Spleen (tissue), 11 donors: Measurements from ENCODE around the gene GUCA2A. TPM values are rescaled to one million over a fixed set of nuclear protein-coding genes. Genes with fewer than 3 reads are reported as not detected.

Source experiments
- DNase-seq: peaks from one replicate; pipeline ENCODE4 v3.0.0-alpha.2; 2020
- H3K27ac ChIP-seq, 8 donors: fragments of 200-600 bp; sonication (generic) in 7 of 8; 1 replicate in 4 of 8; 2 replicates in 4 of 8; pipeline versions ENCODE4 v1.5.0 to v1.8.0; 2016 to 2021; ENCODE audit warnings: inconsistent platforms in 4 of 8, mild to moderate bottlenecking in 4 of 8, moderate library complexity in 1 of 8
- H3K27me3 ChIP-seq, 7 donors: fragments of 200-600 bp; sonication (generic) in 6 of 7; replicated peaks in 1 of 7; 1 replicate in 4 of 7; 2 replicates in 3 of 7; pipeline versions ENCODE4 v1.5.0 to v1.8.0; 2016 to 2021; ENCODE audit warnings: inconsistent platforms in 3 of 7, mild to moderate bottlenecking in 1 of 7
- H3K36me3 ChIP-seq, 6 donors: fragments of 200-600 bp; sonication (generic) in 5 of 6; 1 replicate in 4 of 6; 2 replicates in 2 of 6; pipeline versions ENCODE4 v1.5.0 to v1.8.0; 2016 to 2021; ENCODE audit warnings: inconsistent platforms in 2 of 6
- H3K4me1 ChIP-seq, 6 donors: fragments of 200-600 bp; sonication (generic) in 5 of 6; 1 replicate in 3 of 6; 2 replicates in 3 of 6; pipeline versions ENCODE4 v1.5.0 to v1.8.0; 2016 to 2021; ENCODE audit warnings: inconsistent platforms in 3 of 6
- H3K4me3 ChIP-seq, 8 donors: fragments of 200-600 bp; sonication (generic) in 7 of 8; 1 replicate in 4 of 8; 2 replicates in 4 of 8; pipeline versions ENCODE4 v1.5.0 to v1.8.0; 2016 to 2021; ENCODE audit warnings: inconsistent platforms in 4 of 8, mild to moderate bottlenecking in 4 of 8, moderate library complexity in 2 of 8
- H3K9me3 ChIP-seq, 8 donors: fragments of 200-600 bp; sonication (generic) in 7 of 8; 1 replicate in 4 of 8; 2 replicates in 4 of 8; pipeline versions ENCODE4 v1.5.0 to v1.8.0; 2016 to 2021; ENCODE audit warnings: inconsistent platforms in 4 of 8
- POLR2A ChIP-seq, 3 donors: fragments of 450-650 bp; IDR thresholded peaks; one replicate each; pipeline ENCODE4 v1.5.1; 2017; ENCODE audit warnings: antibody characterized with exemption in 3 of 3, mild to moderate bottlenecking in 1 of 3
- POLR2AphosphoS5 ChIP-seq, 3 donors: sonication (generic); formaldehyde crosslinking; IDR thresholded peaks; one replicate each; pipeline ENCODE4 v1.5.1; 2017; ENCODE audit warnings: antibody characterized with exemption in 3 of 3
- WGBS, 5 donors: extraction: QIAGEN DNeasy Blood & Tissue Kit in 3 of 5; methylation state at CpG; one replicate each; pipeline versions ENCODE4 v1.1.5 to v1.1.7; 2013 to 2018; 5-methylcytosine and 5-hydroxymethylcytosine counted together
- intact Hi-C: fragments of 100-400 bp; cut with DNase I; formaldehyde crosslinking; loops from one replicate; pipeline ENCODE4 v1.15.0; 2023; ENCODE audit warnings: low total_unique reads
- polyA plus RNA-seq, 3 donors: library from polyadenylated mRNA; stranded (reverse); fragments of 200-250 nt; gene quantifications; one replicate each; pipeline ENCODE4 v1.2.1, GENCODE V29; 2013
- total RNA-seq, 7 donors: library from RNA; depleted of rRNA in 3 of 7; stranded (reverse); fragments of >200 nt in 3 of 7; fragmentation: NEBNext Ultra II Directional in 4 of 7; extraction: Animal tissue kit (Norgen Biotek cat#: 25700) in 4 of 7; gene quantifications; one replicate each; pipeline versions ENCODE4 v1.1.0 to v1.2.1, GENCODE V29; 2016 to 2021
- TF ChIP-seq, protein P1 (sequence below), 11 experiments: fragments of 200-600 bp in 7 of 11; fragments of 450-650 bp in 4 of 11; sonication (generic) in 4 of 11; IDR thresholded peaks in 8 of 11; conservative IDR thresholded peaks in 3 of 11; 1 replicate in 7 of 11; 2 replicates in 4 of 11; pipeline versions ENCODE4 v1.4.0 to v1.8.0; 2016 to 2021; ENCODE audit warnings: antibody characterized with exemption in 11 of 11, inconsistent platforms in 4 of 11, mild to moderate bottlenecking in 1 of 11
- donor health status: healthy with polysubstance abuse.
- donor health status: DM: no; HTN: no; CAD: no; lungs with moderate emphysema.
- donor health status: DM: no; HTN: no; CAD: no.
- donor health status: Bipolar disorder and iron deficiency.
- donor health status: healthy.
- donor health status: DM: no; HTN: no; CAD: no.
- donor health status: DM: yes; HTN: yes; CAD: no.

Gene GUCA2A
- total and polyA plus RNA-seq, 10 donors = not detected

DNA sequence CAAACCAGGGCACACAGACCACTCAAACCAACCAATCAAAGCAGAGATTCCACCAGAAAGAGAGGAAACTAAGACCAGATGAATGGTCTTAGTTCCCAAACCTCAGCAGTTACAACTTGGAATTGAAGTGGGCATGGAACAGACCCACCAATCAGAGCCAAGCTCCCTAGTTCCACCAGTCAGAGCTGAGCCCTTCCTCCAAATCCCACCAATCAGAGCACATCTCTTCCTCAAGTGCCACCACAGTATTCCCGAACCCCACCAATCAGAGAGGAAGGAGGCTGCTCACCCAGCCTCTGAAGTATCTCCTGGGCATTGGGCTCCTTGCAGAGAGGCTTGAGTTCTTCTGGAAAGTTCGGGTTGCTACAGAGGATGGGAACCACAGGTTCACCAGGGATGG, 1.4 kb downstream of the GUCA2A start:
- no peak for TF ChIP-seq POLR2A (IDR thresholded peaks at IDR 0.05)
- TF ChIP-seq POLR2AphosphoS5 (IDR thresholded peaks at IDR 0.05) = no peak
- TF ChIP-seq, protein P1, sequence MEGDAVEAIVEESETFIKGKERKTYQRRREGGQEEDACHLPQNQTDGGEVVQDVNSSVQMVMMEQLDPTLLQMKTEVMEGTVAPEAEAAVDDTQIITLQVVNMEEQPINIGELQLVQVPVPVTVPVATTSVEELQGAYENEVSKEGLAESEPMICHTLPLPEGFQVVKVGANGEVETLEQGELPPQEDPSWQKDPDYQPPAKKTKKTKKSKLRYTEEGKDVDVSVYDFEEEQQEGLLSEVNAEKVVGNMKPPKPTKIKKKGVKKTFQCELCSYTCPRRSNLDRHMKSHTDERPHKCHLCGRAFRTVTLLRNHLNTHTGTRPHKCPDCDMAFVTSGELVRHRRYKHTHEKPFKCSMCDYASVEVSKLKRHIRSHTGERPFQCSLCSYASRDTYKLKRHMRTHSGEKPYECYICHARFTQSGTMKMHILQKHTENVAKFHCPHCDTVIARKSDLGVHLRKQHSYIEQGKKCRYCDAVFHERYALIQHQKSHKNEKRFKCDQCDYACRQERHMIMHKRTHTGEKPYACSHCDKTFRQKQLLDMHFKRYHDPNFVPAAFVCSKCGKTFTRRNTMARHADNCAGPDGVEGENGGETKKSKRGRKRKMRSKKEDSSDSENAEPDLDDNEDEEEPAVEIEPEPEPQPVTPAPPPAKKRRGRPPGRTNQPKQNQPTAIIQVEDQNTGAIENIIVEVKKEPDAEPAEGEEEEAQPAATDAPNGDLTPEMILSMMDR (IDR thresholded peaks at IDR 0.05 in 8 of 11, conservative IDR thresholded peaks at IDR 0.05 in 3 of 11) = no peak
- Histone ChIP-seq H3K4me1 (peaks cover 0 to 51% (median 20%) of the 10 kb centered on the region in 6 donors), H3K36me3 (no peaks in the 10 kb centered on the region), H3K27me3 (peaks cover 0 to 11% (median 0%) of the 10 kb centered on the region in 7 donors), H3K4me3 (no peak overlapping the region), H3K27ac (peak overlapping the region in 6 of 8 donors; percentile 20 to 77 (median 74)), H3K9me3 (peaks cover 0 to 16% (median 14%) of the 10 kb centered on the region in 8 donors)
- no peak for DNase-seq
- intact Hi-C loops = no loop called here
- WGBS, 5 donors = 71 to 82% (median 75%) methylated on average over 2 of the region's 2 CpGs

DNA sequence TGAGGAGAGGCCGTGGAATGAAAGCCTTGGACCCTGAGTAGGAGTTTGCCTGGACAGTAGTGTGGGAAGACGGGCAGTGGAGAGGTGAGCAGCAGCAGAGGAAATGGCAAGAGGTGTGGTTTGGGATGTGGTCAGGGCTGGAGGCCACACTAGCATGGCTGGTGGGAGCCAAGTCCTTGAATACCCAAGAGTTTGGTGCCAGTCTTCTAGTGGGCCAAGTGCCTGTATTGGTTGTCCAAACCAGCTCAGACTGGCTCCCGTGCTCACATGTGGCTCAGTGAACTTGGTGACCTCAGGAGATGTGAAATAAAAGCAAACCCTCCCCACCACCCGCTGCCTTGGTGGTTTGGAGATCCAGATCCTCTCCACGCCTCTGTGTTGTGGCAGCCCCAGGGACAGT, 2.4 kb downstream of the GUCA2A start:
- intact Hi-C loops = no loop called here
- Histone ChIP-seq H3K27ac (peak overlapping the region; percentile 9 to 77 (median 70)), H3K9me3 (peaks cover 0 to 16% (median 14%) of the 10 kb centered on the region in 8 donors), H3K4me1 (peaks cover 0 to 47% (median 19%) of the 10 kb centered on the region in 6 donors), H3K4me3 (no peak overlapping the region), H3K36me3 (no peaks in the 10 kb centered on the region), H3K27me3 (peaks cover 0 to 11% (median 0%) of the 10 kb centered on the region in 7 donors)
- 53 to 68% (median 58%) methylated on average over 5 of the region's 5 CpGs for WGBS, 5 donors
- TF ChIP-seq, protein P1 (IDR thresholded peaks at IDR 0.05 in 8 of 11, conservative IDR thresholded peaks at IDR 0.05 in 3 of 11) = no peak
- TF ChIP-seq POLR2AphosphoS5 (IDR thresholded peaks at IDR 0.05) (peak in 1 of 3 donors; percentile 16), POLR2A (IDR thresholded peaks at IDR 0.05) (no peak)
- DNase-seq = no peak

DNA sequence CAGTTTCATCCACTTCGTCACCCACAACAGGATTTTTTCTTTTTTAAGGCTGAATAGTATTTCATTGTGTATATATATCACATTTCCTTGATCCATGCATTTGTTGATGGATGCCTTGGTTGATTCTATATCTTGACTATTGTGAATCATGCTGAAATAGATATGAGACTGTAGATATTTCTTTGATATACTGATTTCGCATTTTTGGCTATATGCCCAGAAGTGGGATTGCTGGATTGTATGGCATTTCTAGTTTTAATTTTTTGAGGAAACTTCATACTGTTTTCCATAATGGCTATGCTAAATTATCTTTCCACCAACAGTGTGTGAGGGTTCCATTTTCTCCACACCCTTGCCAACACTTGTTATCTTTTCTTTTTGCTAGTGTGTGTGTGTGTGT, 6.4 kb downstream of the GUCA2A start:
- intact Hi-C loops = no loop called here
- H3K9me3 ChIP-seq = peaks cover 0 to 16% (median 14%) of the 10 kb centered on the region in 8 donors
- DNase-seq = no peak
- H3K27me3 ChIP-seq = peaks cover 0 to 7% (median 0%) of the 10 kb centered on the region in 7 donors
- TF ChIP-seq POLR2AphosphoS5 (IDR thresholded peaks at IDR 0.05) = no peak
- peaks cover 0 to 19% (median 2%) of the 10 kb centered on the region in 6 donors for H3K4me1 ChIP-seq
- WGBS, 5 donors = 72 to 89% (median 86%) methylated on average over 2 of the region's 2 CpGs
- H3K36me3 ChIP-seq = no peaks in the 10 kb centered on the region
- no peak overlapping the region for H3K4me3 ChIP-seq
- H3K27ac ChIP-seq = no peak overlapping the region

DNA sequence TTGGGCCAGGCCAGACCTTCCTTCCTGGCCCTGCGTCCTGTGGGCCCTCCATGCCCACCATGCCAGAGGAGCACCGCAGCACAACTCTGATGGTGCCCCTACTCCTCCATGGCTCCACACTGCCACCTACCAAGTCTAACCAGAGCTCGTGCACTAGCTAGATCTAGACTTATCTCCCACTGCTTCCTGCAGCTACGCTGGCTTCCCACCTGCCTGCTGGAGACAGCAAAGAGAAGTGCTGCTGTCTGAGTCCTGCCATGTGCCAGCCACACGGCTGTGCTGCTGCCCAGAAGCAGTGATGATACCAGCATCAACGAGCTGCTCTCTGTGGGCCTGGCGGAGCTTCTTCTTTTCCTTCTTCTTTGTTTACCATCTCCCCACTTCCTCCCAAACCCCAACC, 6.9 kb downstream of the GUCA2A start:
- Histone ChIP-seq H3K36me3 (no peaks in the 10 kb centered on the region), H3K9me3 (peaks cover 0 to 16% (median 14%) of the 10 kb centered on the region in 8 donors), H3K4me3 (no peak overlapping the region), H3K27me3 (peaks cover 0 to 7% (median 0%) of the 10 kb centered on the region in 7 donors), H3K27ac (no peak overlapping the region), H3K4me1 (peaks cover 0 to 15% (median 2%) of the 10 kb centered on the region in 6 donors)
- TF ChIP-seq POLR2AphosphoS5 (IDR thresholded peaks at IDR 0.05) = no peak
- 30 to 49% (median 37%) methylated on average over 7 of the region's 7 CpGs for WGBS, 5 donors
- intact Hi-C loops = no loop called here
- no peak for DNase-seq

DNA sequence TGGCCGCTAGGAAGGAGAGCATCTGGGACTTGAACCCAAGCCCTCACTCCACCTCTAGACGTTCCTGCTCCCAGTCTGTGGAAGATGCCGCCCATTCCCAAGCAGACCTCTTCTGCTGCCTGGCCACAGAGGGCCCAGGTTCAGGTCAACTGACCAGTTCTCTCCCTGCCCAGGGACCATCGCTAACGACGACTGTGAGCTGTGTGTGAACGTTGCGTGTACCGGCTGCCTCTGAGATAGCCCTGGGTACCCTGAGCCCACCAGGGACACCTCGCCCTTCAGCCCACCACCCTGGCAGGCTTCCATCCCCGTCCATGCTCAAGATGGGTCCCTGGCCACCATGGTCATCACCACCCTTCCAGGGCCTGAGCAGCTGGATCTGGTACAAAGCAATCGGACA, 9.2 kb downstream of the GUCA2A start:
- 87 to 97% (median 92%) methylated on average over 12 of the region's 12 CpGs for WGBS, 5 donors
- Histone ChIP-seq H3K4me3 (no peak overlapping the region), H3K9me3 (peaks cover 0 to 4% (median 2%) of the 10 kb centered on the region in 8 donors), H3K36me3 (no peaks in the 10 kb centered on the region), H3K27me3 (peaks cover 0 to 7% (median 0%) of the 10 kb centered on the region in 7 donors), H3K4me1 (no peaks in the 10 kb centered on the region), H3K27ac (no peak overlapping the region)
- DNase-seq = no peak
- intact Hi-C loops = no loop called here
- TF ChIP-seq, protein P1 (IDR thresholded peaks at IDR 0.05 in 8 of 11, conservative IDR thresholded peaks at IDR 0.05 in 3 of 11) = no peak
- TF ChIP-seq POLR2A (IDR thresholded peaks at IDR 0.05) (no peak), POLR2AphosphoS5 (IDR thresholded peaks at IDR 0.05) (no peak)
